ENCODE results near the gene ARL14.

GRCh38 chr3:160677459-160677881 is 510 bp downstream of the ARL14 start:
- TF ChIP-seq CTCF (conservative IDR thresholded peaks at IDR 0.05; ENCODE audit: low read length) = no peak
- TF ChIP-seq EZH2phosphoT487 (IDR thresholded peaks at IDR 0.05; ENCODE audit: borderline replicate concordance, low read depth, low read length) = no peak
